DLD1 (cell line): Measurements from ENCODE around the gene CYB561D2.
"Not testable (repeated sequence)": the region's sequence is repeated elsewhere in the genome, so short reads cannot be mapped to it uniquely, and the experiment has no call there.

Experiments used
- in situ Hi-C: cut with HindIII; loops from 2 replicates; pipeline ENCODE4 v1.10.0; 2017; ENCODE audit warnings: low sequenced_read_pairs

CYB561D2 gene, protein sequence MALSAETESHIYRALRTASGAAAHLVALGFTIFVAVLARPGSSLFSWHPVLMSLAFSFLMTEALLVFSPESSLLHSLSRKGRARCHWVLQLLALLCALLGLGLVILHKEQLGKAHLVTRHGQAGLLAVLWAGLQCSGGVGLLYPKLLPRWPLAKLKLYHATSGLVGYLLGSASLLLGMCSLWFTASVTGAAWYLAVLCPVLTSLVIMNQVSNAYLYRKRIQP

DNA sequence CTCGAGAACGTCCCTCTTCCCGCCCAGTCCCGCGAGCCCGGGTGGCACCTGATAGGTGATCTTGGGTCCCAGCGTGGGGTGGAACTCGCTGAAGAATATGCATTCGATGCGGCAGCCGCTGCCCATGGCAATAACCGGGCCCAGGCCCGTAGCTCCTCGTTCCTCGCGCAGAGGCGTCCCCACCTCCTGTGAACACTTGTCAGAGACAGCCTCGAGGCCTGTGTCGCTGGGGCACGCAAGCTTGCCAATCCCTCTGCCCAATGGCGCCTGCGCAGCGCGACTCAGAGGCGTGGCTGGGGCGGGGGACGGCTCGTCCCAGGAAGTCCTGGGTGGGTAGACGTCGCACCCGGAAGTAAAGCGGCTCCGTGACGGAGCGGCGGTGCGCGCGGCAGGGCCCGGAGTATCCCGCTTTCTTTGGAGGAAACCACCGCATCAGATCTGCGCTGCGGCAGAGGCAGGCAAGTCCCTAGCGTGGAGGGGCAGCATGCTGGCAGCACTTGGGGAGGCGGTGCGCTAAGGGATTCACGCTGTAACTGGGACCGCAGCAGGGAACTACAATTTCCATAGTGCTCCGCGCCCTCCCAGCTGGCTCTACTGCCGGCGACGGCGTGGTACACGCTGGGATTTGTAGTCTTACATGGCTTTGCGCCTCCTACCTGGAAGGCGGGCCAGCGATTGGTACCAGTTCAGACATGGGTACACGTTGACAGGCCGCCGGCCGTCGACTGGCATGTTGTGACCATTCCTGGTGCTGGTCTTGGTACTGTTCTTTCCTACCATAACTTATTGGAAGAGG, at the start of gene CYB561D2, which contains the start of gene NPRL2:
Gene CYB561D2 (plus strand): TSS at position 336 of the 796 bp plus-strand sequence. CDS start 572 bp downstream, outside the sequence.
Gene NPRL2 (minus strand): TSS at position 249 of the 796 bp plus-strand sequence. CDS start 123 bp downstream, at position 126.
- in situ Hi-C loops: no loop called here

DNA sequence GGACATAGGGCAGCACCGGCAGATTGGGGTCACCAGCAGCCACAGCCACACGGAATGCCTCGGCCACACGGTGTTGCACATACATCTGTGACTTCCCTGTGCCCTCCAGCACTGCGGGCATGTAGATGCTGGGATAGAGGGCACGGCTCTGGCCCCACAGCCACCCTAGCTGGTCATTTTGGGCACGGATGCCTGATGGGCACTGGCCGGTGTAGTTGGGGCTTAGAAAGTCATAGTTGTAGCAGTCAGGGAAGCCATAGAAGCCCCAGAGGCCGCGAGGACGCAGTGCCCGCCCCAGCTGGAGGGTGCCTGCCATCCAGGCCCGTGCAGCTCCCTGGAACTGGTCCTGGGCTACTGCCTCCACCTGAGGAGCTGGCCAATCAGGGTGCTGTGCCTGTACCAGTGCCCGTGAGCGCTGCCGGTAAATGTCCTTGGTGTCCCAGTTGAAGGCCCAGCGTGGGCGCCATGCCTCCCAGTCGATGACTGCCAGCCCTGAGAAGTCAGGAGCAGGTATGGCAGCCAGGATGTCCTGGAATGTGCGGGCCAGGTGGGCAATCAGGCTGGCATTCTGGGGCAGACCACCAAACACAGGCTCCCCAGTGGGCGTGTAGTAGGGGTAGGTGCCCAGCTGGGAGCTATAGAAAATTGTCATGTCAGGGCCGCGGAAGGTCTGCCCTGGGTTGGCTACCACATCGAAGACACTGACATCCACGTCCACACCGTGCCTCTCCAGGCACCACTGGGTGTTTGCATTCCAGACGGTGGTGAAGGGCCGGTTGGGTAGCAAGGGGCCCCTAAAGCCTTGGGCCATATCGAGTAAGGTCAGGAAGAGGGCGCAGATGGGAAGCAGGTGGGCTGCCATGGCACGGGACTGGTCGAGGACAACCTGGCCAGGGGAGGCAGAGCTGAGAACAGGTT, 48.3 kb upstream of the CYB561D2 start:
- in situ Hi-C loops: no loop called here

DNA sequence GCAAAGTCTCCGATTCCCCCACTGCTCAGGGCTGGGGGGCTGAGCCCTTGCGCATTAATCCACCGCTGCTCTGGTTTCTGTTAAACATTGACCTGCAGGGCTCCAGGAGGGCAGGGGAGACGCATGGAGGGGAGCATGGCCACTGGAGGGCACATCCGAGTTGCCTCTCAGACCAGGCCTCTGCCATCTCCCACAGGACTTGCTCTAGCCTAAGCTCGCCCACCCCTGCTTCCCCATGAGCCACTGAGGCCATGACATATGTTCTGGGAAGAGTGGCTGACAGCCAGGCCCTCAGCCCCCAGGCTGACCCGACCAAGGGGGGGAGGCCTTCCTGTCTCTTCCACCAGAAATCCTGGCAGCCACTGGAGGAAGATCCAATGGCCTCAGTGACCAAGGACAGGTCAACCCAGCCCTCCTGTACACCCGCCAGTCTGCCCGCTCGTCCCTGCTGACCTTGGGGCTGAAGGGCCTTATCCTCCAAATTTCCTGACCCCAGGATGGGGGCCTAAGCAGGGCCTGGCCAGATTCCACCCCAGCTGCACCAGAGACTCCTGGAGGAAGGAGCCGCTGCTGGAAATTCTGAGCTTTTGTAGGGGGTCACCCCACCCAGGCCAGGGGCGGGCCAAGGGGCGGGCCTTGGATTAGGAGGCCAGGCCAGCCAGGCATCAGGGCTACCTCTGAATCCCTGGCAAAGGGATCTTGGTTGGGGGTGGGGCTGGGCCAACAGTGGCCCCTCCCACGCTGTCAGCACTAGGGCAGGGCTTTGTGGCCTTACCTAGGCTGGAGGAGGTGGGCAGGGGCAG, 47.4 kb upstream of the CYB561D2 start, which contains the start of gene HYAL1:
Gene HYAL1 (minus strand): TSS at position 562 of the 803 bp plus-strand sequence. CDS start 618 bp downstream, outside the sequence.
- in situ Hi-C loops: no loop called here

DNA sequence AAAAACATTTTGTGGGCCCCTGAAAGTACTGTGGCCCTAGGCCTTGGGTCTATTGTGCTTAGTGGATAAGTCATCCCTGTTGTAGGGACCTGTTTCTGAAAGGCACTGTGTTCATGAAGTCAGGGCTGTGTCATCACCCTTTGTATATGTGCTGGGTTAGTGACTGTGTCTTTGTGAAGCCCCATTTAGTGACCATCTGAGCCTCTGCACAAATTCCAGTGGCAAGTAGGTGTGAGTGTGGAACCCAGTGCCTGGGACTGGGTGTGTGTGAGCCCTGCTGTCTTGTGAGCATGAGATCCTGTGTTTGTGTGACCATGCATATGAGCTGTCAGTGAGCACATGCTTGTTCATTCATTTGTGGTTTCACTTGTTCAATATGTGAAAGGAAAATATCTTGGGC, 46.1 kb upstream of the CYB561D2 start:
- in situ Hi-C loops: no loop called here

DNA sequence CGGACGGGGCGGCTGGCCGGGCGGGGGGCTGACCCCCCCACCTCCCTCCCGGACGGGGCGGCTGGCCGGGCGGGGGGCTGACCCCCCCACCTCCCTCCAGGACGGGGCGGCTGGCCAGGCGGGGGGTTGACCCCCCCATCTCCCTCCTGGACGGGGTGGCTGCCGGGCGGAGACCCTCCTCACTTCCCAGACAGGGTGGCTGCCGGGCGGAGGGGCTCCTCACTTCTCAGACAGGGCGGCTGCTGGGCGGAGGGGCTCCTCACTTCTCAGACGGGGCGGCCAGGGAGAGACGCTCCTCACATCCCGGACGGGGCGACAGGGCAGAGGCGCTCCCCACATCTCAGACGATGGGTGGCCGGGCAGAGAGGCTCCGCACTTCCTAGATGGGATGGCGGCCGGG, 38.6 kb upstream of the CYB561D2 start:
- in situ Hi-C loops: not testable (repeated sequence)

DNA sequence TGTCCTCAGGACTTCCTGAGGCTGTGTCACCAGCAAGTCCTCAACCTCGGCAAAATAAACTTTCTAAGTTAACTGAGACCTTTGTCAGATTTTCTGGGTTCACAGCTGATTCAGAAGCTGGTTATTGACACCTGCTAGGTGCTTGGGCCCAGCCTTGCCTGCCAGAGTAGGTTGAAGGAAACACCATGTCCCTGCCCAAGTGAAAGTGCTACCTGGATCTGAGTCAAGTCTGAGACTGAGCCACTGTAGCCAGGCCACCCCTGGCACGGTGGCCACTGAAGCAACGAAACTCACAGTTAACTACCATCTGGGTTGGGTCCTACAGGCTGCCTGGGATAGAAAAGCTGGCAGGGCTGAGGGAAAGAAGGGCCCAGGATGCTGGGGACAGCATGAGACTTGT, 36.3 kb upstream of the CYB561D2 start:
- in situ Hi-C loops: no loop called here

DNA sequence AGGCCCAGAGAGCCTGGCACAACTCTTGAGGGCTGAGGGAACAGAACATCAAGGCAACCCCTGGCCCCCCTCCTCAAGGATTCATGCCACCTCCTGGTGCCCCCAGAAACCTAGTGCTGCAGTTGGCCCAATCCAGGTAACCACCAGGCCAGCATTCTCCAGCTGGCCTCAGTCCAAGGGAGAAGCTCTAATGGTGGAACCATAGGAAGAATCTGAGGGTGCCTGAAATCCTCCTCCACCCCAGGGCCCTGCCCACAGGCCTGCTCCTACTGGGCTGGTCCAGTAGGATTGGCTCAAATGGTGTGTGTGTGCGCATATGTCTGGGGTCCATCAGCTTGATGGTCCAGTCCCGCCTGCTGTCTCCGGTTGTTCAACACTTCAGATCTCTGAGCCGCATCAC, 35.8 kb upstream of the CYB561D2 start:
- in situ Hi-C loops: no loop called here

DNA sequence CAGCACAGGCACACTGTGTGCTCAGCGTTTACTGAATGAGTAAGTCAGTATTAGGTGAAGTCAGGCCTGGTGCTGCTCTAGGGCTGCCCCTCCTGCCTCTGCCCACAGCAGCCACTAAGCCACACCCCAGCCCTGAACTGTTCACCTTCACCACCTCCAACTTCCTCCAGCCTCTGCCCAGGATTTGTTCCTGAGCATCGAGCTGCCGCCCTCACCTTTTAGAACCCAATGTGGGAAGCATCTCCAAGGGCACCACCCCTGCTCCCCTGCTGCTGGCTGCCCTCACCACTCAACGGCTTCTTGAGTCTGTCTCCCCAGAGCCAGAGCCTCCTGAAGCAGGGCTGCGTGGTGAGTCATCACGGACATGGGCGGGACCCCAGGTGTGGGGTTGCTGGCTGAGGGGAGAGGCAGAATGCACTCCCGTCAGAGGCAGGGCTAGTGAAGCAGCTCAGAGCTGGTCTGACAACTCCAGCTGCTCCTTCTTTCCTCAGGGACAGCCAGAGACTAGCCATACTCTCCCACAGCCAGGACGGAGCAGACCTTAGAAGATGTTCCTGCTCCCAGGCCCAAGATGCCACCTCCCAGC, 33.9 kb upstream of the CYB561D2 start:
- in situ Hi-C loops: no loop called here

DNA sequence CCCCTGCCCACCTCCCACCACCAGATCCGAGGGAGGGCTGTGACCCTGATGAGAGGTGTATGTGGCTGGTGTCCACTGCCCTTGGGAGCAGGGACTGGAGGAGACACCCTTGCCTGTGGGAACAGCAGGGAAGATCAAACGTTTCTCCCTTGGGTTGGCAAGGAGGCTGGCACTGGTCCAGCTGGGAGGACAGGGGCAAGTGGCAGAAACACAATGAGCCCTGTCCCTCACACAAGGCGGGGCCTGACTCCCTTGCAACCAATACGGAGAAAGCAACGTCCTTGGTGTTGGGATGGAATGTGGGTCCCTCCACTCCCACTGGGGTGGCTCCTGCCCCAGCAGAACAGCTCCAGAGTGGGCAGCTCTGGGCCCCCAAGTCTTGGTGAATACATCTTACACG, 33.4 kb upstream of the CYB561D2 start:
- in situ Hi-C loops: no loop called here

DNA sequence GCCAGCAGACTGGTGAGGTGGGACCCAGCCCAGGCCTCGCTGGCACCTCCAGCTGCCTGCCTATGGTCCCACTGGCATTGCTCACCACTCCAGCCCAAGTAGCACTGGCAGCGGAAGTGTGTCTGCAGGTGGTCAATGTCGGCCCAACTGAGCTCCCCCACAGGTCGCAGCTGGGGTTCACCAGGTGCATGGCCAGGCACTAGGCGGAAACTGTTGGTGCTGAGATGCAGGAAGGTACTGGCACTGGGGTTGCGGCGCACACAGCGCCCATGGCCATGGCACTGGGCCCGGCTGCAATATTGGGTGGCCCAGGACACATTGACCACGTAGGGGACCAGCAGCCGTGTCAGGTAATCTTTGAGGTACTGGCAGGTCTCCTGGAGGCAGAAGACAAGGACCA, 32.5 kb upstream of the CYB561D2 start:
- in situ Hi-C loops: no loop called here

DNA sequence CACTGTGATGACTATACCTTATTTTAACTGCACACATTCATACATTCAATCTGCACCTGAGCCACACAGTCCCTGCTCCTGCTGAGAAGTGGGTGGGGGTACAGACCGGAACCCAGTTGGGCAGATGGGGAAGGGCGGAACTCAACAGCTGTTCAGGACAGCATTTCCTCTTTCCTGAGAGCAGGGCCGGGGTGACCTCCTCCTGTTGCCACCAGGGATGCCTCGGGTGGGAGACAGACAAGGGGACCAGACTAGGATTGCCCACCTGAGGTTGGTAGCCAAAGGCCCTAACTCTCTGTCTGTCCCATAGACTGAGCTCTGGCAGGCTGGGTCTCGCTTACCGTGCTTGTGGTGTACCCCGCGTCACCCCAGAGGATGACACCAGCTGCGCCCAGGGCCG, 32.0 kb upstream of the CYB561D2 start:
- in situ Hi-C loops: no loop called here

DNA sequence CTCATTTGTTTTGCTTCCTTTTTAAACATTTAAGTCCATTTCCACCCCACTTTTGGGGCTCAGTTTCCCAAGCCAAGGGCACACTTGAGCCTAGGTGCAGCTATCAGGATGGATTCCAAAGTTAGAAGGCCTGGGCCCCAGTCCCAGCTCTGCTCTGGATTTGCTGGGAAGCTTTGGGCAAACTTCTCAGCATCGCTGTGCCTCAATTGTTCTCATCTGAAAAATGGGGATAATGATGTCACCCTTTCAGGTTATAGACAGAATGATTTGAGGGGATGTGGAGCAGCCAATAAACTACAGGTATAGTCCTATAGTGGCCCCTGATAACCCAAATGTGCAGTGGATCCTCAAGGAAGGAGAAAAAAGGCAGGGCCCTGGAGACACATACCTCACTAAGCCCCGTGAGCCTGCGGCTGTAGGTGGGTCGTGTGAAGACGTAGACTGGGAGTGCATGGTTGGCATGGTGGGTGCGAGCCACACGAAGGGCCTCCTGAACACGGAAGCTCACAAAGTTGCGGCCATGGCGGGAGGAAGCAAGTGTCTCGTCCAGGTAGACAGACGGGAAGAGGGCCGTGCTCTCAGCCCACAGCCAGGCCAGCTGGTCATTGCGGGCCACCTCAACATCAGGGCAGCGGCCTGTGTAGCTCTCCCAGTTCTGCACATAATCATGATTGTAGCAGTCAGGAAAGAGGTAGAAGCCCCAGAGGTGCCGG, 31.3 kb upstream of the CYB561D2 start:
- in situ Hi-C loops: no loop called here

DNA sequence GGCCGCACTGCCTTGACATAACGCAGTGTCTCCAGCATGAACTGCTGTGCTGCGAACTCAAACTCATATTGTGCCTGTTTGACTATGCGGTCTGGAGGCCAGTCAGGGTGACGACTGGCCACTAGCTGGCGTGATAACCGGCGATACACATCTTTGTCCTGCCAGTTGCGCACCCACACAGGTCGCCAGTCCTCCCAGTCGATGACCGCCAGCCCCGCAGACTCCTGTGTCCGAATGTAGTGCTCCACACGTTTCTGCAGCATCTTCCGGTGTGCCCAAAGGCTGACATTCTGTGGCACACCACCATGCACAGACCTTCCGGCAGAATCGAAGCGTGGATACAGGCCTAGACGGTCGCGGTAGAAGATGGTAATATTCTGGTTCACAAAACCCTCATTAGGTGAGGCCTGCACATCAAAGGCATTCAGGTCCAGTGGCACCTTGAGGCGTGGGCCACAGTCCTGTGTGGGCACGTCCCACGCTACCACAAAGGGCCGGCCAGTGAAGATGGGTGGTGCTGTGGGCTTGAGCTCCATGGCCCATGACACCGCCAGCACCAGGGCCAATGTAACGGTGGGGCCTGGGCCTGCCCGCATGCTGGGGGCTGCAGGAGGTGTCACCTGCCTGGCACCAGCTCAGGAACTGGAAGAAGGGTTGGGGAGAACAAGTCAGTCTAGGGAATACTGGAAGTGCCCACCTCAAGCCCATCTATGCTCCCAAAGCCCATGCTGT, 30.6 kb upstream of the CYB561D2 start:
- in situ Hi-C loops: no loop called here

DNA sequence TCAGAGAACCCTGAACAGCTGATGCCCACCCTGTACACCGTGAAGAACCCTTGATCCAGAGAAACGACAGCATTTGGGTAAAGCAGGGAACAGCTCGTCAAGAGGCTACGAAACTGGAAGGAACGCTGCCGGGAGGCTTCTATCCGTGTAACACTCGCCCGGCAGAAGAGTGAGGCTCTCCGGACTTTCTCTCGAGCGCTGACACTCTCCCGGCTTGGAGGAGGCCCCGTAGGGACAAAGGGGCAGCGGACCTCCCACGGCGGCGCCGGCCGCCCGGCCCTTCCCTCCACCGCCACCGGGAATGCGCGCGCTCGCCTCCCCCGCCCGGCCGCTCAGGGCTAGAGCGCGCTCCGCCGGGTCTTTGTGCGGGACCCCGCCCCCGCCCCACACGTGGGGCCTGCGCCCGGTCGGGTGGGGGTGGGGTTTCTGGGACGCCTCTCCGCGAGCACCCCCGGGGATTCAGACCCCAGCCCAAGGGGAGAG, 29.8 kb upstream of the CYB561D2 start:
- in situ Hi-C loops: no loop called here

DNA sequence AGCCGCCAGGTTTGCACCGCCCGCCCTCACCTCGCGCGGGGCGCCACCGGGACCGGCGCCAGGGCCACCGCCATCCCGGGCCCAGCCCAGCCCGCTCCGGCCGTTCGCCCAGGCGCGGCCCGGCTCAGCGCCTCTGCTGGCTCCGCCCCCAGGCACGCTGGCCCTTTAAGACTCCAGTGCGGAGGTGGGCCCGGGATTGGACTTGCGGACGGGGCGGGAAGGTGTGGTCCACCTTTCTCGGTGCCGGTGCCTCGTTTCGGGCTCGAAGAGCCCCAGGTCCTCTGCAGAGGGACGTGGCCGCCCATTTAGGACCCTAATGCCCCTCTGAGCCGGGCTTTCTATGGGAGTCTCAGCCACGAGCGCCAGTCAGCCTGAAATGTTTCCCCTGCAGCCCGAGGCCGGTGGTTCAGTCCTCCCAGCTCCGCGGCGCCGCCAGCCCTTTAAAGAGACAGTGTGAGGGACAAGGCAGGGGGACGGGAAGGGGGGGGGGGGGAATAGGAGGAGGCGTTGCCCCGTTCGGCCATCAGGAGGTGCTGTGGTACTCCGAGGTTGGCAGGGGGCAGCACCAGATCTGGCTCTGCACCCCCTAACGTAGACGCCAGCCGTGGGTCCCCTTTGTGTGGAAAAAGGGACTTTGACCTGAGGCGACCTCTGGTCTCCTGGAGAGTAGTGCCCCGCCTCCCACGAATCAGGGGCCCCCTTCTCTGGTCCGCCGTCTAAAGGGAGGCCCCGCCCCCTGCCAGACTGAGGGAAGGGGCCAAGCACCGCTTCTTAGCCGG, 29.1 kb upstream of the CYB561D2 start:
- in situ Hi-C loops: no loop called here

DNA sequence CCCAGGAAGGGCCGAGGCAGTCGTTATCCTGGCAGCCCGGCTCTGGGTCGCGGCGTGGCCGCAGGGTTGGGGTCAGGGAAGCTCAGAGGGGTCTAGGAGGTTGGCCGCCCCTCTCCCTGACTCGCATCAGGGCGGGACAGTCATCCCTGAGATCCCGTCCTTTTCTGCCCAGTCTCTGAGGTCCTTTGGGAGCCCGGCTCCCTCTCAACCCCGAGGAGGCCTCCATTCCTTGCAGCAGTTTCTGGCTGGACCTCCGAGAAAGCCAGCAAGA, 28.6 kb upstream of the CYB561D2 start:
- in situ Hi-C loops: no loop called here

DNA sequence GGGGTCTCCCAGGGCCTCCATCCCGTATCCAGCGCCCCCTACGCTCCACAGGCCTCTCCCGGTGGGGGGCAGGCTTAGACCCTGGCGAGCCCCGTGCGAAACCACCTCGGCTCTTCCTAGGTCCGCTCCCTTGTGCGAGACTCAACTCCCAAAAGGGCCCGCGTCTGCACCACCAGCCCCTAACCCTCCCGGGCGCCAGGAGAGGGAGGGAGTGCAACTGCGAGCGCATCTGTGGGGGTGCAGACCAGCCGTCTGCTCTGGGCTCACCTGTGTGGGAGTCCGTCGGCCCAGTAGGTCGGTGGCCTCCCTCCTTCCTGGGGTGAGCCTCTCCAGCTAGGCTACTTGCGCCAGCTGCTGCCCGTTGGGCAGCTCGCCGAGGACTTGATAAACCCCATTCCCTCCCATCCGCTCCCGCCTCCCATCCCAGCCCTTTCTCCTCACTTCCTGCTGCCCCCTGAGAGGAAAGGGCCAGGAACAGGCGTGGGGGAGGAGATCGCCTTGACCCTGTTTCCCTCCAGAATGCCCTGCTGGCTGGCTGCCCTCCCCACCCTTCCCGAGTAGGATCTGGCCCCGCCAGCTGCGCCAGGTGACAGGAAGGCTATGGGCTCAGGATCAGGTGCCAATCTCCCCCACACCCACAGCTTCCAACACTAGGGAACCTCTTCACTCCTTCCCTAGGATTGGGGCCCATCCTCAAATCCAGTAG, 28.1 kb upstream of the CYB561D2 start, which contains the start of gene HYAL2:
Gene HYAL2 (minus strand): TSS at position 360 of the 706 bp plus-strand sequence. CDS start 2,256 bp downstream, outside the sequence.
- in situ Hi-C loops: no loop called here
